Effector CD8-positive, alpha-beta T cell (primary cell): ENCODE measurements around the gene DDX51.
"Not testable (repeated sequence)": the region's sequence is repeated elsewhere in the genome, so short reads cannot be mapped to it uniquely, and the experiment has no call there.

Experiments
- DNase-seq: peaks from one replicate; lab custom pipeline; 2025; lab: John Stamatoyannopoulos, UW

The DDX51 gene

GRCh38 chr12:132117558-132117875, 26.6 kb downstream of the DDX51 start:
- no peak for DNase-seq

- DNase-seq: no peak
These were observed 27.2 kb downstream of the DDX51 start for GRCh38 chr12:132116709-132117557.

GRCh38 chr12:132115500-132115899, 28.6 kb downstream of the DDX51 start:
- DNase-seq: no peak

- no peak for DNase-seq
These were observed 29.5 kb downstream of the DDX51 start for GRCh38 chr12:132114667-132115066.

GRCh38 chr12:132111654-132112304, 32.3 kb downstream of the DDX51 start:
- no peak for DNase-seq

GRCh38 chr12:132110677-132111076, 33.4 kb downstream of the DDX51 start:
- DNase-seq: no peak

- no peak for DNase-seq
These were observed 34.4 kb downstream of the DDX51 start for GRCh38 chr12:132109741-132110140.

GRCh38 chr12:132108211-132108832, 35.8 kb downstream of the DDX51 start:
- no peak for DNase-seq

GRCh38 chr12:132106921-132107320, 37.2 kb downstream of the DDX51 start:
- DNase-seq: no peak

GRCh38 chr12:132105467-132105866, 38.7 kb downstream of the DDX51 start:
- DNase-seq: no peak

- DNase-seq: no peak
These were observed 40.4 kb downstream of the DDX51 start for GRCh38 chr12:132103542-132104308.

GRCh38 chr12:132103072-132103471, 41.0 kb downstream of the DDX51 start:
- not testable (repeated sequence) for DNase-seq

GRCh38 chr12:132102297-132102696, 41.8 kb downstream of the DDX51 start:
- no peak for DNase-seq

- no peak for DNase-seq
These were observed 43.6 kb downstream of the DDX51 start for GRCh38 chr12:132100306-132101065.

- no peak for DNase-seq
These were observed 44.4 kb downstream of the DDX51 start for GRCh38 chr12:132099739-132100138.

- no peak for DNase-seq
These were observed 48.4 kb downstream of the DDX51 start for GRCh38 chr12:132095520-132096409.

GRCh38 chr12:132094269-132094891, 49.7 kb downstream of the DDX51 start:
- DNase-seq: no peak

- DNase-seq: no peak
These were observed 54.7 kb downstream of the DDX51 start for GRCh38 chr12:132089407-132089910.
